Thyroid gland (tissue), 4 donors: ENCODE results near the gene AKIP1. TPM values are rescaled to one million over a fixed set of nuclear protein-coding genes. Genes with fewer than 3 reads are reported as not detected.

ENCODE experiments used
- DNase-seq, 2 donors: peaks; one replicate each; pipeline ENCODE4 v3.0.0-alpha.2; 2019
- H3K27ac ChIP-seq, 3 donors: fragments of 200-600 bp; sonication (generic); 1 replicate in 2 of 3; 2 replicates in 1 of 3; pipeline ENCODE4 v1.5.1; 2016 to 2019; ENCODE audit warnings: mild to moderate bottlenecking in 1 of 3, moderate library complexity in 1 of 3
- H3K27me3 ChIP-seq: fragments of 200-600 bp; sonication (generic); one replicate; pipeline ENCODE4 v1.5.1; 2019
- H3K36me3 ChIP-seq, 2 donors: fragments of 200-600 bp; sonication (generic); one replicate each; pipeline ENCODE4 v1.5.1; 2016 to 2019
- H3K4me1 ChIP-seq, 2 donors: fragments of 200-600 bp; sonication (generic); one replicate each; pipeline ENCODE4 v1.5.1; 2017 to 2019
- H3K4me3 ChIP-seq, 3 donors: fragments of 200-600 bp; sonication (generic); replicated peaks in 1 of 3; 1 replicate in 2 of 3; 2 replicates in 1 of 3; pipeline ENCODE4 v1.5.1; 2016; ENCODE audit warnings: mild to moderate bottlenecking in 1 of 3
- H3K9me3 ChIP-seq: fragments of 200-600 bp; sonication (generic); one replicate; pipeline ENCODE4 v1.5.1; 2017
- CTCF ChIP-seq, 6 experiments: fragments of 200-600 bp in 3 of 6; fragments of 450-650 bp in 3 of 6; sonication (generic) in 3 of 6; IDR thresholded peaks; one replicate each; pipeline ENCODE4 v1.5.1; 2016 to 2019; ENCODE audit warnings: antibody characterized with exemption in 6 of 6, mild to moderate bottlenecking in 2 of 6, inconsistent platforms in 1 of 6, moderate library complexity in 1 of 6
- POLR2A ChIP-seq, 2 donors: fragments of 450-650 bp; IDR thresholded peaks; one replicate each; pipeline ENCODE4 v1.6.1; 2017; ENCODE audit warnings: antibody characterized with exemption in 2 of 2, mild to moderate bottlenecking in 2 of 2, moderate library complexity in 1 of 2
- WGBS, 2 donors: methylation state at CpG; one replicate each; pipeline ENCODE4 v1.1.5; 2017; 5-methylcytosine and 5-hydroxymethylcytosine counted together
- intact Hi-C: fragments of 100-400 bp; cut with DNase I; formaldehyde crosslinking; loops from one replicate; pipeline ENCODE4 v1.15.1; 2023
- small RNA-seq: library from RNA; depleted of rRNA; stranded (forward); fragments of <200 nt; gene quantifications from one replicate; pipeline ENCODE3, GENCODE V24; 2016
- total RNA-seq, 4 donors: library from RNA; depleted of rRNA; stranded (reverse); fragments of >200 nt; gene quantifications; one replicate each; pipeline ENCODE4 v1.2.3, GENCODE V29; 2016

AKIP1 gene
- total RNA-seq, 4 donors from 2014 or later: 25.2 to 33.9 (median 27.8) TPM

DNA sequence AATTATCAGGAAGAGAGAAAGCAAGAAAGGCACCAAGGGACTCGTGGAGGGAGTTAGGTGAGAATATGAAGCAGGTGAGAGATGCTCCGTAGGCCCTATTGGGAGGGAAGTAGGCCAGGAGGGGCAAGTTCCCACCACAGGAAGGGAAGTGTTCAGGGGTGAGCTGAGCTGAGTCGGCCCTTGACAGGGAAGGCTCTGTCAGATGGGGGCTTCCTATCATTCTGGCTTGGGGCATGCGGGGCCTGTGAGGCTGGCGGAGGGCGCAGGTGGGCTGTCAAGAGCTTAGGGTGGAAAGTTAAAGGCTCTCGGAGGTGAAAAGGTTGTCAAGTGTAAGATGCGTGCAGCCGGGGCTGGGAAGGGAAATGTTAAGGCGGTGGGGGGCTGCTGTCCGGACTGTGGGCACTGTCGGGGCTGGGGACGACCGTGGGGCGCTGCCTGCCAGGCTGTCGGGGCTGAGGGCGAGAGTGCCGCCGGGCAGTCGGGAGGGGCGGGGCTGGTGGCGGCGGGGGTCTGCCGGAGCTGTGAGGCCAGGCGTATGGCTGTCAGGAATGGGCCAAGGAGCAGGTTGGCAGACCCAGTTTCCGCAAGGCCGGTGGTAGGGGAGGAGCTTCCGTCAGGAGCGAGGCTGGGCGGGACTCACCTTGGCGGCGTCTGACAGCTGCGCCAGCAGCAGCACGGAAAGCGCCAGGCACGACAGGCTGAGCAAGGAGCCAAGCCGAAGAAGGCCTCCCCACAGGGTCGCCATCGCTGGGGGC, 52.8 kb downstream of the AKIP1 start:
- H3K4me1 ChIP-seq: peaks cover 27 to 35% of the 10 kb centered on the region in 2 donors
- peak overlapping the region; percentile 88 to 92 (median 90) for H3K27ac ChIP-seq
- 3 to 7% methylated on average over 21 to 34 of the region's 39 CpGs for WGBS, 2 donors
- H3K4me3 ChIP-seq: peak overlapping the region; percentile 24 to 78 (median 63)
- intact Hi-C loops: loop anchor here (10.0 kb wide), 1 partner anchor 289 kb away; no protein-coding TSS in a partner anchor
- H3K9me3 ChIP-seq: no peaks in the 10 kb centered on the region
- H3K36me3 ChIP-seq: no peaks in the 10 kb centered on the region
- DNase-seq: peak; percentile 88 to 91
- H3K27me3 ChIP-seq: no peaks in the 10 kb centered on the region
- TF ChIP-seq POLR2A (IDR thresholded peaks at IDR 0.05) (no peak), CTCF (IDR thresholded peaks at IDR 0.05) (no peak)

DNA sequence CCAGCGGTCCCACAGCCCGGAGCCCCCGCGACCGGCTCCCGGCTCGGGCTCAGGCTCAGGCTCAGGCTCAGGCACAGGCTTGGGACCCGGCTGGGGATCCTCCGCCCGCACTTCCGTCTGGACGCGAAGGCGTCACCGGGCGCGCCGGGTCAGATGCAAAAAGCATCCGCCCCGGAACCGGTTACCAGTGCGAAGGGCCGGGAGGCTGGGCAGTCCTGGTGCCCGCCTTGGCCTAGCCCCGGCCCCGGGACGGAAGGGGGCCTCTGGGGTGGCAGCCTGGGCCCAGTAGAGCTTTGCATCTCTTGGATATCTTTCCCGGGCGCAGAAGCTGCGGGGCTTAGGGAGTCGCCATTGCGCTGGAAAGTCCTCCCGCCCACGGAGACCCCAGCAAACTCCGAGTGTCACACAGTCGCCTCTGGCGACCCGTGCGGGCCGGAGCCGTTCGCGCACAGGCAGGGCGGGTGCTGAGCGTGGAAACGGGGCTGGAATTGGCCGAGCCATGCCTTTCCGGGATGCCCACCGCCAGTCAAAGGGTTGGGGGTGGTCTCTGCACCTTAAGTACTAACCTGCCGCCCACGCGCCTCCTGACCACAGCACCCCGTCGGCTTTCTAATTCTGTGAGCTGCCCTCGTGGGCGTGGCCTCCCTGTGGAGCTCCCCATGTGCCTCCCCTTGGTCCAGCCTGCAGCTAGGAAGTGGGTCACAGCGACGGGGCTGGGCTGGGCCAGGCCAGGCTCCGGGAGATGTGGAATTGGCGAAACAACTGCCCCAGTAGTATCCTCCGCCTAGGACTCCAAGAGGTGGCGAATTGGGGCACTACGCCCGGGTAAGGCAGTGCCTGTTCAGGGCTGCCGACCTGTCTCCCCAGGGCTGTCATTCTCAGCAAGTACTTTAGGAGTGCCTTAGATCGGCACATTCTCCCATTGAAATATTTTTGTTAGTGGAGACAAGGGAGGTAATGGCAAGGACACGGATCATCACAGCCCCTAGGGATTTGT, 53.6 kb downstream of the AKIP1 start, which contains the start of gene TMEM9B:
TSS of gene TMEM9B (minus strand) at position 119 of the 997 bp plus-strand sequence. CDS start 129 bp downstream, outside the sequence.
- DNase-seq: peak; percentile 95 to 98
- intact Hi-C loops: loop anchor here (10.0 kb wide), 1 partner anchor 290 kb away; no protein-coding TSS in a partner anchor
- Histone ChIP-seq H3K4me3 (peak within 1 kb of the TSS; percentile 24 to 78 (median 63)), H3K27ac (peak within 1 kb of the TSS; percentile 88 to 92 (median 90)), H3K9me3 (no peaks in the 10 kb centered on the region), H3K27me3 (no peaks in the 10 kb centered on the region), H3K4me1 (peaks cover 23 to 29% of the 10 kb centered on the region in 2 donors), H3K36me3 (no peaks in the 10 kb centered on the region)
- 0 to 2% methylated on average over 7 of the region's 67 CpGs for WGBS, 2 donors
- peak; percentile 47 to 89 for TF ChIP-seq POLR2A (IDR thresholded peaks at IDR 0.05)
- TF ChIP-seq CTCF (IDR thresholded peaks at IDR 0.05): peak in 1 of 6 experiments; percentile 11

DNA sequence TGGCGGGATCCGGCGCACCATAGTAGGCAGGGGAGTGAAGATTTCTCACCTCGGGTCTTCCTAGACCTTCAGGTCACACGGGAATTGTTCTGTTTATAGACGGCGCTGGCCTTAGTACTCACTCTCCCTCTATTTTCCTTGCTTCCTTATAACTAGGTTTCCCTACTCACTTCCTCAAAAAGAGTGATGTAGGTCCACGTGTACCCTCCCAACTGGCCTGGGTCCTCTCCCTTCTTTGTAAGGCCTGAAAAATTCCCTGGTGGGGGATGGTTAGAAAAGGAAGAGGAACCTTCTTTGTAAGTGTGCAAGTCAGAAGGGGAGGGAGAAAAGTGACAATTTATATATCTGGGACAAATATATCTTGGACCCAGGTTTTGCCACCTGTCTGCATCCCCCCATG, 56.2 kb downstream of the AKIP1 start:
- Histone ChIP-seq H3K4me1 (peaks cover 12 to 19% of the 10 kb centered on the region in 2 donors), H3K4me3 (no peak overlapping the region), H3K27me3 (no peaks in the 10 kb centered on the region), H3K27ac (no peak overlapping the region), H3K36me3 (no peaks in the 10 kb centered on the region), H3K9me3 (no peaks in the 10 kb centered on the region)
- WGBS, 2 donors: 85 to 90% methylated on average over 8 of the region's 8 CpGs
- intact Hi-C loops: loop anchor here (10.0 kb wide), 1 partner anchor 292 kb away; no protein-coding TSS in a partner anchor
- no peak for TF ChIP-seq POLR2A (IDR thresholded peaks at IDR 0.05)
- no peak for TF ChIP-seq CTCF (IDR thresholded peaks at IDR 0.05)
- no peak for DNase-seq

Small RNA genes within 50 kb of the gene (small RNA-seq; reads per million reads assigned to genes)
- gene RF00019: not detected

Other genes with a start within 250 kb of the AKIP1 start
- gene TRIM66, start 228.5 kb upstream of the AKIP1 start, total RNA-seq: 10 to 100 TPM in 1 of 4 donors, 1 to 10 TPM in 3; 7.7 to 48.5 (median 9.4) TPM
- 1,000 to 10,000 TPM; 1,071 to 3,396 (median 1,647) TPM for gene RPL27A, start 228.4 kb upstream of the AKIP1 start, total RNA-seq
- gene C11orf16, start 21.8 kb downstream of the AKIP1 start, total RNA-seq: not detected
- gene ASCL3, start 31.8 kb downstream of the AKIP1 start, total RNA-seq: not detected
- gene TMEM9B, start 53.3 kb downstream of the AKIP1 start, total RNA-seq: 100 to 1,000 TPM in 2 of 4 donors, 10 to 100 TPM in 2; 73.3 to 158 (median 114) TPM
- gene NRIP3, start 92.8 kb downstream of the AKIP1 start, total RNA-seq: 1 to 10 TPM in 2 of 4 donors, under 1 TPM in 2; 0.56 to 6.6 (median 1.2) TPM
- 1 to 10 TPM; 1.2 to 4.9 (median 3.1) TPM for gene SCUBE2, start 180.4 kb downstream of the AKIP1 start, total RNA-seq